Right atrium auricular region (tissue), 2 donors: ENCODE data around the gene PNKD. TPM values are rescaled to one million over a fixed set of nuclear protein-coding genes. Genes with fewer than 3 reads are reported as not detected.

Experiments
- DNase-seq: peaks from one replicate; pipeline ENCODE4 v3.0.0-alpha.2; 2019; ENCODE audit warnings: low spot score
- H3K27ac ChIP-seq, 2 donors: fragments of 200-600 bp; sonication (generic); 1 replicate in 1 of 2; 2 replicates in 1 of 2; pipeline ENCODE4 v1.5.1; 2016 to 2019
- H3K27me3 ChIP-seq, 2 donors: fragments of 200-600 bp; sonication (generic); one replicate each; pipeline versions ENCODE4 v1.5.1 to v1.6.0; 2017 to 2019
- H3K36me3 ChIP-seq: fragments of 200-600 bp; sonication (generic); one replicate; pipeline ENCODE4 v1.5.1; 2016
- H3K4me1 ChIP-seq, 2 donors: fragments of 200-600 bp; sonication (generic); one replicate each; pipeline versions ENCODE4 v1.5.1 to v1.6.0; 2017 to 2019
- H3K4me3 ChIP-seq, 2 donors: fragments of 200-600 bp; sonication (generic); 1 replicate in 1 of 2; 2 replicates in 1 of 2; pipeline ENCODE4 v1.5.1; 2017 to 2019; ENCODE audit warnings: mild to moderate bottlenecking in 1 of 2, moderate library complexity in 1 of 2
- H3K9me3 ChIP-seq, 2 donors: fragments of 200-600 bp; sonication (generic); one replicate each; pipeline ENCODE4 v1.5.1; 2019
- CTCF ChIP-seq, 2 donors: fragments of 200-600 bp; sonication (generic); IDR thresholded peaks; one replicate each; pipeline ENCODE4 v1.5.1; 2019; ENCODE audit warnings: antibody characterized with exemption in 2 of 2
- total RNA-seq, 2 donors: library from RNA; depleted of rRNA; stranded (reverse); fragments of >200 nt; gene quantifications; one replicate each; pipeline ENCODE4 v1.1.0, GENCODE V29; 2016

The PNKD gene
- total RNA-seq, 2 donors from 2014 or later: 54.5 to 71.4 TPM

GRCh38 chr2:218257390-218257981, 12.8 kb upstream of the PNKD start:
- peak in 1 of 2 donors; percentile 67 for TF ChIP-seq CTCF (IDR thresholded peaks at IDR 0.05)
- H3K9me3 ChIP-seq: no peaks in the 10 kb centered on the region
- DNase-seq: no peak
- H3K4me3 ChIP-seq: no peak overlapping the region
- peak overlapping the region; percentile 29 to 47 for H3K27ac ChIP-seq
- peaks cover 37% of the 10 kb centered on the region for H3K36me3 ChIP-seq
- peaks cover 0 to 60% of the 10 kb centered on the region in 2 donors for H3K4me1 ChIP-seq
- H3K27me3 ChIP-seq: no peaks in the 10 kb centered on the region

GRCh38 chr2:218259099-218259961, 11.0 kb upstream of the PNKD start:
- Histone ChIP-seq H3K27ac (peak overlapping the region; percentile 82 to 85), H3K4me3 (peak overlapping the region in 1 of 2 donors; percentile 5), H3K4me1 (peaks cover 0 to 64% of the 10 kb centered on the region in 2 donors), H3K27me3 (no peaks in the 10 kb centered on the region), H3K36me3 (peaks cover 33% of the 10 kb centered on the region), H3K9me3 (no peaks in the 10 kb centered on the region)
- peak; percentile 91 for DNase-seq
- TF ChIP-seq CTCF (IDR thresholded peaks at IDR 0.05): no peak

- H3K27ac ChIP-seq: peak overlapping the region; percentile 82 to 85
- H3K36me3 ChIP-seq: peaks cover 33% of the 10 kb centered on the region
- no peaks in the 10 kb centered on the region for H3K9me3 ChIP-seq
- peaks cover 0 to 64% of the 10 kb centered on the region in 2 donors for H3K4me1 ChIP-seq
- TF ChIP-seq CTCF (IDR thresholded peaks at IDR 0.05): no peak
- H3K27me3 ChIP-seq: no peaks in the 10 kb centered on the region
- DNase-seq: no peak
- H3K4me3 ChIP-seq: no peak overlapping the region
These were observed 10.2 kb upstream of the PNKD start for GRCh38 chr2:218260166-218260565.

GRCh38 chr2:218260742-218261422, 9.4 kb upstream of the PNKD start, which contains the start of gene GPBAR1:
TSS of gene GPBAR1 (plus strand) at chr2:218261015. CDS start at chr2:218262725, 1,710 bp downstream.
- peaks cover 0 to 64% of the 10 kb centered on the region in 2 donors for H3K4me1 ChIP-seq
- peak within 1 kb of the TSS; percentile 82 to 85 for H3K27ac ChIP-seq
- no peaks in the 10 kb centered on the region for H3K9me3 ChIP-seq
- H3K27me3 ChIP-seq: no peaks in the 10 kb centered on the region
- no peak for DNase-seq
- TF ChIP-seq CTCF (IDR thresholded peaks at IDR 0.05): no peak
- peaks cover 33% of the 10 kb centered on the region for H3K36me3 ChIP-seq
- H3K4me3 ChIP-seq: no peak within 1 kb of the TSS

- Histone ChIP-seq H3K9me3 (no peaks in the 10 kb centered on the region), H3K27me3 (no peaks in the 10 kb centered on the region), H3K27ac (peak overlapping the region; percentile 82 to 85), H3K36me3 (peaks cover 36% of the 10 kb centered on the region), H3K4me3 (no peak overlapping the region), H3K4me1 (peaks cover 0 to 62% of the 10 kb centered on the region in 2 donors)
- TF ChIP-seq CTCF (IDR thresholded peaks at IDR 0.05): no peak
- DNase-seq: no peak
These were observed 8.7 kb upstream of the PNKD start for GRCh38 chr2:218261423-218262236.
